ENCODE data around the gene LKAAEAR1. TPM values are rescaled to one million over a fixed set of nuclear protein-coding genes. Genes with fewer than 3 reads are reported as not detected.

LKAAEAR1 gene
- total and polyA plus RNA-seq, 2 of the 13 experiments (the other 11 are each of a cell fraction or from before 2014, with no cell fraction given), result not detected

DNA sequence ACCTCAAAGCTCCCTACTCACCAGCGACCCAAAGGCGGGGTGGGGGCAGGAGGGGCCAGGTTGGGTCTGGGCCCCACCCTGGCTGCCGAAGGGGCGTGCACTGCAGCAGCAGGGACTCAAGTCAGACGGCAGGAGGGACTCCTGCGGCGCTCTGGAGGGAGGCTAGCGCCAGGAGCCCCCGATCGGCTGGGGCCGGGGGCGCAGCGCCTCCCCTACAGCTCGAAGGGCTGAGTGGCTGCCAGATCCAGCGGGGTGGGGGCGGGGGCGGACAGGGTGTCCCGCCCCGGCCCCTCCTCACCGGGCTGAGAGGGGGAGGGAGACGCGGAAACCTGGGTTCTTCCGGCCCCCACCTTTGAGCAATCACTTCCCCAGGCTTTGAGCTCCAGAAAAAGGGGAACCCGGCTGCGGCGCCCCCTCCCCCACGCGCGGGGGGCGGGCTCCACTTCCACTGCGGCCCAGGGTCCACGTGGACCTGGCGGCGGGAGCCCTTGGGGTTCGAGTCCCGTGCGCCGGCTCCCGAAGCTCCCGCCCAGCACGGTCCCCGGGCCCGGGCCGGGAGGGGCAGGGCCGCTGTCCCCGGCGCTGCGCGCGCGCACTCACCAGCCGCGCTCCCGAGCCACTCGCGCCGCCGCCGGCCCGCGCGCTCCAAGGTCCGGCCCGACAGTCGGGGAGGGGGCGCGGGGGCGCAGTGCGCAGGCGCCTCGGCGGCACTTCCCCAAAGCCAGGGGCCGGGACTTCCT lies 4.8 kb downstream of the LKAAEAR1 start, which contains the start of gene RGS19 (continued):
- TF ChIP-seq, protein P1, sequence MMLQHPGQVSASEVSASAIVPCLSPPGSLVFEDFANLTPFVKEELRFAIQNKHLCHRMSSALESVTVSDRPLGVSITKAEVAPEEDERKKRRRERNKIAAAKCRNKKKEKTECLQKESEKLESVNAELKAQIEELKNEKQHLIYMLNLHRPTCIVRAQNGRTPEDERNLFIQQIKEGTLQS (CRISPR knock-in tag; IDR thresholded peaks at IDR 0.05), result no peak; the same call in 1 of the 2 replicates
- TF ChIP-seq YEATS2 (CRISPR knock-in tag; IDR thresholded peaks at IDR 0.05; ENCODE audit: borderline replicate concordance) (peak; percentile 18; the same call in 1 of the 2 replicates), TBL1XR1 (IDR thresholded peaks at IDR 0.05; ENCODE audit: borderline replicate concordance, low read length, partially characterized antibody) (no peak), CEBPB (IDR thresholded peaks at IDR 0.05; ENCODE audit: borderline replicate concordance, low read depth, low read length) (no peak), HOXA9 (CRISPR knock-in tag; IDR thresholded peaks at IDR 0.05; ENCODE audit: borderline replicate concordance) (no peak), MZF1 (CRISPR knock-in tag; IDR thresholded peaks at IDR 0.05; ENCODE audit: borderline replicate concordance) (no peak), AKAP8 (CRISPR knock-in tag; IDR thresholded peaks at IDR 0.05) (no peak), ZIK1 (CRISPR knock-in tag; IDR thresholded peaks at IDR 0.05; ENCODE audit: borderline replicate concordance, low read depth) (no peak), SNAI1 (CRISPR knock-in tag; IDR thresholded peaks at IDR 0.05; ENCODE audit: borderline replicate concordance) (no peak), STAT5B (CRISPR knock-in tag; IDR thresholded peaks at IDR 0.05) (no peak), ZNF3 (CRISPR knock-in tag; IDR thresholded peaks at IDR 0.05) (no peak), ZNF30 (CRISPR knock-in tag; IDR thresholded peaks at IDR 0.05) (no peak), ASH2L (IDR thresholded peaks at IDR 0.05; ENCODE audit: insufficient read length, low read depth, low read length) (peak; percentile 37)
- TF ChIP-seq, protein P2, sequence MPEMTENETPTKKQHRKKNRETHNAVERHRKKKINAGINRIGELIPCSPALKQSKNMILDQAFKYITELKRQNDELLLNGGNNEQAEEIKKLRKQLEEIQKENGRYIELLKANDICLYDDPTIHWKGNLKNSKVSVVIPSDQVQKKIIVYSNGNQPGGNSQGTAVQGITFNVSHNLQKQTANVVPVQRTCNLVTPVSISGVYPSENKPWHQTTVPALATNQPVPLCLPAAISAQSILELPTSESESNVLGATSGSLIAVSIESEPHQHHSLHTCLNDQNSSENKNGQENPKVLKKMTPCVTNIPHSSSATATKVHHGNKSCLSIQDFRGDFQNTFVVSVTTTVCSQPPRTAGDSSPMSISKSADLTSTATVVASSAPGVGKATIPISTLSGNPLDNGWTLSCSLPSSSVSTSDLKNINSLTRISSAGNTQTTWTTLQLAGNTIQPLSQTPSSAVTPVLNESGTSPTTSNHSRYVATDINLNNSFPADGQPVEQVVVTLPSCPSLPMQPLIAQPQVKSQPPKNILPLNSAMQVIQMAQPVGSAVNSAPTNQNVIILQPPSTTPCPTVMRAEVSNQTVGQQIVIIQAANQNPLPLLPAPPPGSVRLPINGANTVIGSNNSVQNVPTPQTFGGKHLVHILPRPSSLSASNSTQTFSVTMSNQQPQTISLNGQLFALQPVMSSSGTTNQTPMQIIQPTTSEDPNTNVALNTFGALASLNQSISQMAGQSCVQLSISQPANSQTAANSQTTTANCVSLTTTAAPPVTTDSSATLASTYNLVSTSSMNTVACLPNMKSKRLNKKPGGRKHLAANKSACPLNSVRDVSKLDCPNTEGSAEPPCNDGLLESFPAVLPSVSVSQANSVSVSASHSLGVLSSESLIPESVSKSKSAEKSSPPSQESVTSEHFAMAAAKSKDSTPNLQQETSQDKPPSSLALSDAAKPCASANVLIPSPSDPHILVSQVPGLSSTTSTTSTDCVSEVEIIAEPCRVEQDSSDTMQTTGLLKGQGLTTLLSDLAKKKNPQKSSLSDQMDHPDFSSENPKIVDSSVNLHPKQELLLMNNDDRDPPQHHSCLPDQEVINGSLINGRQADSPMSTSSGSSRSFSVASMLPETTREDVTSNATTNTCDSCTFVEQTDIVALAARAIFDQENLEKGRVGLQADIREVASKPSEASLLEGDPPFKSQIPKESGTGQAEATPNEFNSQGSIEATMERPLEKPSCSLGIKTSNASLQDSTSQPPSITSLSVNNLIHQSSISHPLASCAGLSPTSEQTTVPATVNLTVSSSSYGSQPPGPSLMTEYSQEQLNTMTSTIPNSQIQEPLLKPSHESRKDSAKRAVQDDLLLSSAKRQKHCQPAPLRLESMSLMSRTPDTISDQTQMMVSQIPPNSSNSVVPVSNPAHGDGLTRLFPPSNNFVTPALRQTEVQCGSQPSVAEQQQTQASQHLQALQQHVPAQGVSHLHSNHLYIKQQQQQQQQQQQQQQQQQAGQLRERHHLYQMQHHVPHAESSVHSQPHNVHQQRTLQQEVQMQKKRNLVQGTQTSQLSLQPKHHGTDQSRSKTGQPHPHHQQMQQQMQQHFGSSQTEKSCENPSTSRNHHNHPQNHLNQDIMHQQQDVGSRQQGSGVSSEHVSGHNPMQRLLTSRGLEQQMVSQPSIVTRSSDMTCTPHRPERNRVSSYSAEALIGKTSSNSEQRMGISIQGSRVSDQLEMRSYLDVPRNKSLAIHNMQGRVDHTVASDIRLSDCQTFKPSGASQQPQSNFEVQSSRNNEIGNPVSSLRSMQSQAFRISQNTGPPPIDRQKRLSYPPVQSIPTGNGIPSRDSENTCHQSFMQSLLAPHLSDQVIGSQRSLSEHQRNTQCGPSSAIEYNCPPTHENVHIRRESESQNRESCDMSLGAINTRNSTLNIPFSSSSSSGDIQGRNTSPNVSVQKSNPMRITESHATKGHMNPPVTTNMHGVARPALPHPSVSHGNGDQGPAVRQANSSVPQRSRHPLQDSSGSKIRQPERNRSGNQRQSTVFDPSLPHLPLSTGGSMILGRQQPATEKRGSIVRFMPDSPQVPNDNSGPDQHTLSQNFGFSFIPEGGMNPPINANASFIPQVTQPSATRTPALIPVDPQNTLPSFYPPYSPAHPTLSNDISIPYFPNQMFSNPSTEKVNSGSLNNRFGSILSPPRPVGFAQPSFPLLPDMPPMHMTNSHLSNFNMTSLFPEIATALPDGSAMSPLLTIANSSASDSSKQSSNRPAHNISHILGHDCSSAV (CRISPR knock-in tag; IDR thresholded peaks at IDR 0.05; ENCODE audit: borderline replicate concordance), result no peak
- TF ChIP-seq, protein P3, sequence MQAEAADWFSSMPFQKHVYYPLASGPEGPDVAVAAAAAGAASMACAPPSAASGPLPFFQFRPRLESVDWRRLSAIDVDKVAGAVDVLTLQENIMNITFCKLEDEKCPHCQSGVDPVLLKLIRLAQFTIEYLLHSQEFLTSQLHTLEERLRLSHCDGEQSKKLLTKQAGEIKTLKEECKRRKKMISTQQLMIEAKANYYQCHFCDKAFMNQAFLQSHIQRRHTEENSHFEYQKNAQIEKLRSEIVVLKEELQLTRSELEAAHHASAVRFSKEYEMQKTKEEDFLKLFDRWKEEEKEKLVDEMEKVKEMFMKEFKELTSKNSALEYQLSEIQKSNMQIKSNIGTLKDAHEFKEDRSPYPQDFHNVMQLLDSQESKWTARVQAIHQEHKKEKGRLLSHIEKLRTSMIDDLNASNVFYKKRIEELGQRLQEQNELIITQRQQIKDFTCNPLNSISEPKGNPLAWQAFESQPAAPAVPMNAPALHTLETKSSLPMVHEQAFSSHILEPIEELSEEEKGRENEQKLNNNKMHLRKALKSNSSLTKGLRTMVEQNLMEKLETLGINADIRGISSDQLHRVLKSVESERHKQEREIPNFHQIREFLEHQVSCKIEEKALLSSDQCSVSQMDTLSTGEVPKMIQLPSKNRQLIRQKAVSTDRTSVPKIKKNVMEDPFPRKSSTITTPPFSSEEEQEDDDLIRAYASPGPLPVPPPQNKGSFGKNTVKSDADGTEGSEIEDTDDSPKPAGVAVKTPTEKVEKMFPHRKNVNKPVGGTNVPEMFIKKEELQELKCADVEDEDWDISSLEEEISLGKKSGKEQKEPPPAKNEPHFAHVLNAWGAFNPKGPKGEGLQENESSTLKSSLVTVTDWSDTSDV (CRISPR knock-in tag; IDR thresholded peaks at IDR 0.05), result no peak

Measured in HepG2 (cell line).